ENCODE measurements around the gene KRT81.

GRCh38 chr12:52249511-52250047 is 41.8 kb downstream of the KRT81 start:
- no peak for TF ChIP-seq POLR2AphosphoS5 (IDR thresholded peaks at IDR 0.05)
- TF ChIP-seq EZH2 (IDR thresholded peaks at IDR 0.05; ENCODE audit: borderline replicate concordance, insufficient read depth, low read length, poor library complexity, severe bottlenecking) = no peak
- TF ChIP-seq CTCF (IDR thresholded peaks at IDR 0.05; ENCODE audit: poor library complexity, severe bottlenecking) = no peak
- TF ChIP-seq TAF1 (IDR thresholded peaks at IDR 0.05; ENCODE audit: low read depth) = no peak
